Fibroblast of mammary gland (primary cell): ENCODE results near the gene TRAF1.

Experiments used
- DNase-seq: peaks from one replicate; pipeline ENCODE4 v3.0.0-alpha.2; 2010; ENCODE audit warnings: low read depth
- H3K4me3 ChIP-seq: 2 replicates; pipeline ENCODE4 v1.5.1; 2011; ENCODE audit warnings: low read depth, mild to moderate bottlenecking, low read length, moderate library complexity; ENCODE audit not compliant: control insufficient read depth
- CTCF ChIP-seq: conservative IDR thresholded peaks from 2 replicates; pipeline ENCODE4 v1.5.1; 2011; ENCODE audit warnings: low read depth, low read length, inconsistent platforms; ENCODE audit not compliant: control insufficient read depth, insufficient read depth

The TRAF1 gene

GRCh38 chr9:120901755-120902568 is 24.6 kb downstream of the TRAF1 start:
- TF ChIP-seq CTCF = no peak
- DNase-seq = no peak
- no peak overlapping the region for H3K4me3 ChIP-seq

GRCh38 chr9:120900824-120901223 is 25.8 kb downstream of the TRAF1 start:
- no peak for TF ChIP-seq CTCF
- H3K4me3 ChIP-seq = no peak overlapping the region
- DNase-seq = no peak

- no peak for TF ChIP-seq CTCF
Measured at GRCh38 chr9:120899490-120900068, 27.0 kb downstream of the TRAF1 start.

GRCh38 chr9:120898396-120898795 is 28.2 kb downstream of the TRAF1 start:
- no peak for DNase-seq
- H3K4me3 ChIP-seq = no peak overlapping the region
- no peak for TF ChIP-seq CTCF

More at GRCh38 chr9:120899490-120900068, 27.0 kb downstream of the TRAF1 start:
- DNase-seq = no peak
- no peak overlapping the region for H3K4me3 ChIP-seq

- no peak overlapping the region for H3K4me3 ChIP-seq
- TF ChIP-seq CTCF = no peak
- no peak for DNase-seq
Measured at GRCh38 chr9:120895951-120896350, 30.6 kb downstream of the TRAF1 start.

GRCh38 chr9:120894321-120895148 is 32.1 kb downstream of the TRAF1 start:
- H3K4me3 ChIP-seq = no peak overlapping the region
- TF ChIP-seq CTCF = no peak

More at GRCh38 chr9:120894321-120895148, 32.1 kb downstream of the TRAF1 start:
- DNase-seq = peak; percentile 28
